ENCODE measurements around the gene DDX39A.

DDX39A gene

GRCh38 chr19:14433554-14434501 lies 14.7 kb upstream of the DDX39A start:
- peak; percentile 59 for DNase-seq

GRCh38 chr19:14432791-14433553 lies 13.8 kb upstream of the DDX39A start, which contains the start of gene PKN1:
Gene PKN1, plus strand, starts transcription at chr19:14433306. Its CDS starts 216 bp downstream, at chr19:14433522.
- peak; percentile 52 for DNase-seq

GRCh38 chr19:14430712-14431111 lies 11.6 kb upstream of the DDX39A start:
- DNase-seq = no peak

- DNase-seq = no peak
Measured at GRCh38 chr19:14428882-14429416, 9.8 kb upstream of the DDX39A start.

GRCh38 chr19:14427461-14427860 lies 8.3 kb upstream of the DDX39A start:
- no peak for DNase-seq

- no peak for DNase-seq
Measured at GRCh38 chr19:14425696-14426138, 6.6 kb upstream of the DDX39A start.

GRCh38 chr19:14418856-14419105 lies 360 bp downstream of the DDX39A start:
- DNase-seq = no peak

- peak; percentile 28 for DNase-seq
Measured at GRCh38 chr19:14416817-14417231, 2.3 kb downstream of the DDX39A start.

GRCh38 chr19:14414926-14415690 lies 4.0 kb downstream of the DDX39A start:
- DNase-seq = peak; percentile 35

GRCh38 chr19:14413693-14414181 lies 5.4 kb downstream of the DDX39A start:
- DNase-seq = no peak

GRCh38 chr19:14412996-14413692 lies 6.0 kb downstream of the DDX39A start:
- peak; percentile 53 for DNase-seq

- peak; percentile 56 for DNase-seq
Measured at GRCh38 chr19:14412324-14412995, 6.7 kb downstream of the DDX39A start.

GRCh38 chr19:14411938-14412245 lies 7.2 kb downstream of the DDX39A start:
- peak; percentile 46 for DNase-seq

GRCh38 chr19:14411161-14411937 lies 7.8 kb downstream of the DDX39A start:
- peak; percentile 51 for DNase-seq

- peak; percentile 76 for DNase-seq
Measured at GRCh38 chr19:14410091-14411051, 8.8 kb downstream of the DDX39A start.

- DNase-seq = peak; percentile 67
Measured at GRCh38 chr19:14409146-14410023, 9.8 kb downstream of the DDX39A start.

- peak; percentile 60 for DNase-seq
Measured at GRCh38 chr19:14408491-14409145, 10.5 kb downstream of the DDX39A start.

Data from CD4-positive, alpha-beta T cell treated with Interleukin-15 for 1 hour (primary cell).